ENCODE data around the gene FOXK1. TPM values are rescaled to one million over a fixed set of nuclear protein-coding genes. Genes with fewer than 3 reads are reported as not detected.

FOXK1 gene
- total and polyA plus RNA-seq, 2 of the 13 experiments (the other 11 are each of a cell fraction or from before 2014, with no cell fraction given): 4.6 to 8.8 TPM

- TF ChIP-seq MXI1 (IDR thresholded peaks at IDR 0.05; ENCODE audit: borderline replicate concordance, low read depth, low read length): no peak
- TF ChIP-seq, protein P1, sequence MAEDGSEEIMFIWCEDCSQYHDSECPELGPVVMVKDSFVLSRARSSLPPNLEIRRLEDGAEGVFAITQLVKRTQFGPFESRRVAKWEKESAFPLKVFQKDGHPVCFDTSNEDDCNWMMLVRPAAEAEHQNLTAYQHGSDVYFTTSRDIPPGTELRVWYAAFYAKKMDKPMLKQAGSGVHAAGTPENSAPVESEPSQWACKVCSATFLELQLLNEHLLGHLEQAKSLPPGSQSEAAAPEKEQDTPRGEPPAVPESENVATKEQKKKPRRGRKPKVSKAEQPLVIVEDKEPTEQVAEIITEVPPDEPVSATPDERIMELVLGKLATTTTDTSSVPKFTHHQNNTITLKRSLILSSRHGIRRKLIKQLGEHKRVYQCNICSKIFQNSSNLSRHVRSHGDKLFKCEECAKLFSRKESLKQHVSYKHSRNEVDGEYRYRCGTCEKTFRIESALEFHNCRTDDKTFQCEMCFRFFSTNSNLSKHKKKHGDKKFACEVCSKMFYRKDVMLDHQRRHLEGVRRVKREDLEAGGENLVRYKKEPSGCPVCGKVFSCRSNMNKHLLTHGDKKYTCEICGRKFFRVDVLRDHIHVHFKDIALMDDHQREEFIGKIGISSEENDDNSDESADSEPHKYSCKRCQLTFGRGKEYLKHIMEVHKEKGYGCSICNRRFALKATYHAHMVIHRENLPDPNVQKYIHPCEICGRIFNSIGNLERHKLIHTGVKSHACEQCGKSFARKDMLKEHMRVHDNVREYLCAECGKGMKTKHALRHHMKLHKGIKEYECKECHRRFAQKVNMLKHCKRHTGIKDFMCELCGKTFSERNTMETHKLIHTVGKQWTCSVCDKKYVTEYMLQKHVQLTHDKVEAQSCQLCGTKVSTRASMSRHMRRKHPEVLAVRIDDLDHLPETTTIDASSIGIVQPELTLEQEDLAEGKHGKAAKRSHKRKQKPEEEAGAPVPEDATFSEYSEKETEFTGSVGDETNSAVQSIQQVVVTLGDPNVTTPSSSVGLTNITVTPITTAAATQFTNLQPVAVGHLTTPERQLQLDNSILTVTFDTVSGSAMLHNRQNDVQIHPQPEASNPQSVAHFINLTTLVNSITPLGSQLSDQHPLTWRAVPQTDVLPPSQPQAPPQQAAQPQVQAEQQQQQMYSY (CRISPR knock-in tag; IDR thresholded peaks at IDR 0.05): no peak
- TF ChIP-seq SNRNP70 (IDR thresholded peaks at IDR 0.05; ENCODE audit: low read depth, low read length): no peak
- no peak for TF ChIP-seq ATAD3A (CRISPR knock-in tag; IDR thresholded peaks at IDR 0.05)
- TF ChIP-seq POGK (CRISPR knock-in tag; conservative IDR thresholded peaks at IDR 0.05): no peak
- TF ChIP-seq MTF1 (CRISPR knock-in tag; IDR thresholded peaks at IDR 0.05): no peak
These were observed 63.3 kb downstream of the FOXK1 start (continued) for GRCh38 chr7:4745265-4745919.

Data from HepG2 (cell line).